ENCODE data around the gene MAL. TPM values are rescaled to one million over a fixed set of nuclear protein-coding genes. Genes with fewer than 3 reads are reported as not detected.

Gene MAL
- polyA plus RNA-seq, 1 donor from 2014 or later = not detected

DNA sequence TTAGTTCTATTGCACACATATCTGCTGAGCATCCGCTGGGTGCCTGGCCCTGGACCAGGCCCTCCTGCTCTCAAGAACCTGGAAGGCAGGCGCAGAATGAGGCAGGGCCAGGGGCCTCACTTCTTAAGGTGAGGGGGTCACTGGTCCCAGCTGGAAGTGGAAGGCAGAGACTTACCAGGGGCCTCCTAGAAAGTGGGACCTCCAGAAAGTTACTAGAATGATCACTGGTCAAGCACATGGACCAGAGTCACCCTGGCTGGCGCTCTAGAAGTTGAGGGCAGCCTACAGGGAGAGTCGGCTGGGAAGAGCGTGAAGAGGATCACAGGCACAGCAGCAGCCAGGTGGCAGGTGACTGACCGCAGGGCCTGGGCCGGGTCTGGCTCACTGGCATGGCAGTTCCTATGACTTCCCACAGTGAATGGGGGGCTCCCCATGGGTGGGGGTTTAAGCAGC lies 26.1 kb upstream of the MAL start:
- no peaks in the 10 kb centered on the region for H3F3A ChIP-seq (ENCODE audit: insufficient read depth, low read length, poor library complexity, severe bottlenecking)
- no peak overlapping the region for H3K27ac ChIP-seq (ENCODE audit: low read length)
- no peak overlapping the region for H3K4me2 ChIP-seq (ENCODE audit: low read length)
- H3K27me3 ChIP-seq (ENCODE audit: insufficient read depth, low read depth, low read length) = no peaks in the 10 kb centered on the region
- no peak for TF ChIP-seq EZH2 (IDR thresholded peaks at IDR 0.05; ENCODE audit: borderline replicate concordance, insufficient read depth, low read length, poor library complexity, severe bottlenecking)
- no peak for TF ChIP-seq POLR2AphosphoS5 (IDR thresholded peaks at IDR 0.05)
- no peak for TF ChIP-seq MXI1 (conservative IDR thresholded peaks at IDR 0.05; ENCODE audit: poor library complexity, severe bottlenecking)
- TF ChIP-seq SMC3 (conservative IDR thresholded peaks at IDR 0.05; ENCODE audit: poor library complexity) = no peak
- TF ChIP-seq, protein P1, sequence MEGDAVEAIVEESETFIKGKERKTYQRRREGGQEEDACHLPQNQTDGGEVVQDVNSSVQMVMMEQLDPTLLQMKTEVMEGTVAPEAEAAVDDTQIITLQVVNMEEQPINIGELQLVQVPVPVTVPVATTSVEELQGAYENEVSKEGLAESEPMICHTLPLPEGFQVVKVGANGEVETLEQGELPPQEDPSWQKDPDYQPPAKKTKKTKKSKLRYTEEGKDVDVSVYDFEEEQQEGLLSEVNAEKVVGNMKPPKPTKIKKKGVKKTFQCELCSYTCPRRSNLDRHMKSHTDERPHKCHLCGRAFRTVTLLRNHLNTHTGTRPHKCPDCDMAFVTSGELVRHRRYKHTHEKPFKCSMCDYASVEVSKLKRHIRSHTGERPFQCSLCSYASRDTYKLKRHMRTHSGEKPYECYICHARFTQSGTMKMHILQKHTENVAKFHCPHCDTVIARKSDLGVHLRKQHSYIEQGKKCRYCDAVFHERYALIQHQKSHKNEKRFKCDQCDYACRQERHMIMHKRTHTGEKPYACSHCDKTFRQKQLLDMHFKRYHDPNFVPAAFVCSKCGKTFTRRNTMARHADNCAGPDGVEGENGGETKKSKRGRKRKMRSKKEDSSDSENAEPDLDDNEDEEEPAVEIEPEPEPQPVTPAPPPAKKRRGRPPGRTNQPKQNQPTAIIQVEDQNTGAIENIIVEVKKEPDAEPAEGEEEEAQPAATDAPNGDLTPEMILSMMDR (IDR thresholded peaks at IDR 0.05; ENCODE audit: poor library complexity, severe bottlenecking) = no peak
- TF ChIP-seq, protein P2, sequence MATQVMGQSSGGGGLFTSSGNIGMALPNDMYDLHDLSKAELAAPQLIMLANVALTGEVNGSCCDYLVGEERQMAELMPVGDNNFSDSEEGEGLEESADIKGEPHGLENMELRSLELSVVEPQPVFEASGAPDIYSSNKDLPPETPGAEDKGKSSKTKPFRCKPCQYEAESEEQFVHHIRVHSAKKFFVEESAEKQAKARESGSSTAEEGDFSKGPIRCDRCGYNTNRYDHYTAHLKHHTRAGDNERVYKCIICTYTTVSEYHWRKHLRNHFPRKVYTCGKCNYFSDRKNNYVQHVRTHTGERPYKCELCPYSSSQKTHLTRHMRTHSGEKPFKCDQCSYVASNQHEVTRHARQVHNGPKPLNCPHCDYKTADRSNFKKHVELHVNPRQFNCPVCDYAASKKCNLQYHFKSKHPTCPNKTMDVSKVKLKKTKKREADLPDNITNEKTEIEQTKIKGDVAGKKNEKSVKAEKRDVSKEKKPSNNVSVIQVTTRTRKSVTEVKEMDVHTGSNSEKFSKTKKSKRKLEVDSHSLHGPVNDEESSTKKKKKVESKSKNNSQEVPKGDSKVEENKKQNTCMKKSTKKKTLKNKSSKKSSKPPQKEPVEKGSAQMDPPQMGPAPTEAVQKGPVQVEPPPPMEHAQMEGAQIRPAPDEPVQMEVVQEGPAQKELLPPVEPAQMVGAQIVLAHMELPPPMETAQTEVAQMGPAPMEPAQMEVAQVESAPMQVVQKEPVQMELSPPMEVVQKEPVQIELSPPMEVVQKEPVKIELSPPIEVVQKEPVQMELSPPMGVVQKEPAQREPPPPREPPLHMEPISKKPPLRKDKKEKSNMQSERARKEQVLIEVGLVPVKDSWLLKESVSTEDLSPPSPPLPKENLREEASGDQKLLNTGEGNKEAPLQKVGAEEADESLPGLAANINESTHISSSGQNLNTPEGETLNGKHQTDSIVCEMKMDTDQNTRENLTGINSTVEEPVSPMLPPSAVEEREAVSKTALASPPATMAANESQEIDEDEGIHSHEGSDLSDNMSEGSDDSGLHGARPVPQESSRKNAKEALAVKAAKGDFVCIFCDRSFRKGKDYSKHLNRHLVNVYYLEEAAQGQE (IDR thresholded peaks at IDR 0.05; ENCODE audit: borderline replicate concordance) = no peak
- TF ChIP-seq RAD21 (conservative IDR thresholded peaks at IDR 0.05) = no peak
- TF ChIP-seq EP300 (conservative IDR thresholded peaks at IDR 0.05; ENCODE audit: poor library complexity, severe bottlenecking) = no peak
- no peak for TF ChIP-seq TAF1 (IDR thresholded peaks at IDR 0.05; ENCODE audit: low read depth)
- H3K4me3 ChIP-seq (ENCODE audit: low read length) = no peak overlapping the region
- H3K9me2 ChIP-seq (ENCODE audit: insufficient read depth, low read length) = no peaks in the 10 kb centered on the region
- no peaks in the 10 kb centered on the region for H3K36me3 ChIP-seq (ENCODE audit: insufficient read depth, low read length)
- H3K9me3 ChIP-seq (ENCODE audit: low read length) = no peaks in the 10 kb centered on the region
- H3K9ac ChIP-seq (ENCODE audit: low read length) = no peak overlapping the region
- no peak overlapping the region for H2AFZ ChIP-seq (ENCODE audit: low read depth, low read length)
- H3K79me2 ChIP-seq (replicated peaks; ENCODE audit: insufficient read depth, low read length) = no peaks in the 10 kb centered on the region
- H4K20me1 ChIP-seq (ENCODE audit: insufficient read depth) = no peaks in the 10 kb centered on the region

DNA sequence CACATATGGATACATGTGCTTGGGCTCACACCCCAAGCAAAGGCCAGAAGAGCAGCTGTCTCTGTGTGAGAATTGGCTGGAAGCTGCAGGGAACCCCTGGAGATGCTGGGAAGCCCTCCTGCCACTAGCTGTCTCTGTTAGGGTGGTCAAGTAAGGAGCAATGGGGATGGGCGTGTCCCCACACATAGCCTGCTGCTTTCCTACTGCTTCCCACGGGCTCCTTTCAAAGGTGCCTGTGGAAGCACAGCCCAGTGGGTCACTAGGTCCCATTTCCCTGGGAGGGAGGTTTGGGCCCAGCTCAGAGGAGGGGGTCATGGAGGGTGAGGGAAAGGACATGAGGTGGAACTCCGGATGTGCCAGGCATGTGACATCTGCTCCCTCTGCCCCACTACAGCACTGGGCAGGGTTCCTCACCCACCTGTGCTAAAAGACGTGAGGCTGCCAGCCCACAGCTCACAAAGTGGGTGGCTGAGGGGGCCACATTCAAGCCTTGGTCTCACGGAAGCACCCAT lies 24.4 kb upstream of the MAL start:
- H3K27ac ChIP-seq (ENCODE audit: low read length) = no peak overlapping the region
- no peak overlapping the region for H3K9ac ChIP-seq (ENCODE audit: low read length)
- H3K4me3 ChIP-seq (ENCODE audit: low read length) = no peak overlapping the region
- no peaks in the 10 kb centered on the region for H3K79me2 ChIP-seq (replicated peaks; ENCODE audit: insufficient read depth, low read length)
- TF ChIP-seq SMC3 (conservative IDR thresholded peaks at IDR 0.05; ENCODE audit: poor library complexity) (no peak), EP300 (conservative IDR thresholded peaks at IDR 0.05; ENCODE audit: poor library complexity, severe bottlenecking) (no peak), MXI1 (conservative IDR thresholded peaks at IDR 0.05; ENCODE audit: poor library complexity, severe bottlenecking) (no peak), POLR2AphosphoS5 (IDR thresholded peaks at IDR 0.05) (no peak), EZH2 (IDR thresholded peaks at IDR 0.05; ENCODE audit: borderline replicate concordance, insufficient read depth, low read length, poor library complexity, severe bottlenecking) (no peak), RAD21 (conservative IDR thresholded peaks at IDR 0.05) (no peak), TAF1 (IDR thresholded peaks at IDR 0.05; ENCODE audit: low read depth) (no peak)
- TF ChIP-seq, protein P1 (IDR thresholded peaks at IDR 0.05; ENCODE audit: poor library complexity, severe bottlenecking) = no peak
- TF ChIP-seq, protein P2 (IDR thresholded peaks at IDR 0.05; ENCODE audit: borderline replicate concordance) = no peak
- H3K4me2 ChIP-seq (ENCODE audit: low read length) = no peak overlapping the region
- no peaks in the 10 kb centered on the region for H3K36me3 ChIP-seq (ENCODE audit: insufficient read depth, low read length)
- H3K9me3 ChIP-seq (ENCODE audit: low read length) = no peaks in the 10 kb centered on the region
- H2AFZ ChIP-seq (ENCODE audit: low read depth, low read length) = no peak overlapping the region
- H3K27me3 ChIP-seq (ENCODE audit: insufficient read depth, low read depth, low read length) = no peaks in the 10 kb centered on the region
- H3F3A ChIP-seq (ENCODE audit: insufficient read depth, low read length, poor library complexity, severe bottlenecking) = no peaks in the 10 kb centered on the region
- H4K20me1 ChIP-seq (ENCODE audit: insufficient read depth) = no peaks in the 10 kb centered on the region
- H3K9me2 ChIP-seq (ENCODE audit: insufficient read depth, low read length) = no peaks in the 10 kb centered on the region

All from neural cell (in vitro differentiated cells).